Psoas muscle (tissue), 8 donors: ENCODE results near the gene RPL35A. TPM values are rescaled to one million over a fixed set of nuclear protein-coding genes. Genes with fewer than 3 reads are reported as not detected.

Source experiments
- ATAC-seq, 4 donors: fragments of 200-7000 bp; cut with Tn5 transposase; one replicate each; pipeline ENCODE4 v1.9.1; 2020; ENCODE audit warnings: moderate library complexity in 3 of 4, mild to moderate bottlenecking in 2 of 4
- DNase-seq, 2 donors: peaks; one replicate each; pipeline ENCODE4 v3.0.0-alpha.2; 2020
- H3K27ac ChIP-seq: fragments of 200-600 bp; one replicate; pipeline ENCODE4 v1.8.0; 2022
- H3K27me3 ChIP-seq, 3 donors: fragments of 200-600 bp in 1 of 3; one replicate each; pipeline versions ENCODE4 v1.6.1 to v1.8.0; 2013 to 2022; ENCODE audit warnings: low read length in 2 of 3, mild to moderate bottlenecking in 2 of 3, moderate library complexity in 1 of 3; ENCODE audit not compliant: insufficient read depth in 3 of 3
- H3K36me3 ChIP-seq, 2 donors: fragments of 200-600 bp in 1 of 2; one replicate each; pipeline versions ENCODE4 v1.6.1 to v1.8.0; 2013 to 2022; ENCODE audit warnings: low read depth in 1 of 2, mild to moderate bottlenecking in 1 of 2, moderate library complexity in 1 of 2; ENCODE audit not compliant: insufficient read depth in 1 of 2
- H3K4me1 ChIP-seq: fragments of 200-600 bp; one replicate; pipeline ENCODE4 v1.8.0; 2022
- H3K4me3 ChIP-seq: fragments of 200-600 bp; one replicate; pipeline ENCODE4 v1.8.0; 2022; ENCODE audit warnings: mild to moderate bottlenecking
- H3K9me3 ChIP-seq: fragments of 200-600 bp; one replicate; pipeline ENCODE4 v1.8.0; 2022
- WGBS, 3 donors: extraction: QIAGEN DNeasy Blood & Tissue Kit; methylation state at CpG; one replicate each; pipeline versions ENCODE4 v1.1.6 to v1.1.7; 2013; 5-methylcytosine and 5-hydroxymethylcytosine counted together
- intact Hi-C, 2 donors: fragments of 100-400 bp; cut with DNase I; formaldehyde crosslinking; loops; one replicate each; pipeline versions ENCODE4 v1.11.0 to v1.14.2; 2022
- long read RNA-seq, 2 donors: library from polyadenylated mRNA; unstranded; transcript quantifications; one replicate each; pipeline ENCODE4 v2.0.0, GENCODE V29; 2021
- polyA plus RNA-seq, 3 donors: library from polyadenylated mRNA; stranded (reverse); fragments of 200-250 nt; gene quantifications; one replicate each; pipeline ENCODE4 v1.2.3, GENCODE V29; 2013
- total RNA-seq, 4 donors: library from RNA; stranded (reverse); fragmentation: NEBNext Ultra II Directional in 2 of 4; extraction: Animal tissue kit (Norgen Biotek cat#: 25700) in 2 of 4; gene quantifications; one replicate each; pipeline versions ENCODE4 v1.2.1 to v1.2.4, GENCODE V29; 2021 to 2023
- TF ChIP-seq, protein P1 (sequence below): fragments of 200-600 bp; IDR thresholded peaks from one replicate; pipeline ENCODE4 v1.8.0; 2022; ENCODE audit warnings: antibody characterized with exemption
- donor health status: healthy with polysubstance abuse.
- donor health status: DM: no; HTN: no; CAD: no; lungs with moderate emphysema.
- donor health status: Bipolar disorder and iron deficiency.
- donor health status: healthy.
- donor health status: DM: yes; HTN: yes; CAD: no.
- donor health status: DM: no; HTN: no; CAD: no.
- donor health status: DM: no; HTN: no; CAD: no.
- donor health status: DM: yes; HTN: yes; CAD: no.

The RPL35A gene
- total RNA-seq (100 to 1,000 TPM; 467 to 703 (median 581) TPM), polyA plus RNA-seq (1,000 to 10,000 TPM in 1 of 3 donors, 100 to 1,000 TPM in 2; 935 to 1,294 (median 965) TPM)
- long read RNA-seq, donor 1, transcript RPL35A-207 (2 exons, 687 nt): minor isoform, 20 of 141 reads
- long read RNA-seq, donor 1, transcript RPL35A-206 (5 exons, 1,444 nt): major isoform, 110 of 141 reads
- long read RNA-seq, donor 1, partial matches to known transcripts: 7 of 141 reads
- long read RNA-seq, donor 1, other reads (novel, unspliced or antisense): 2 of 141 reads
- long read RNA-seq, donor 2, transcript RPL35A-206 (5 exons, 1,444 nt): major isoform, 156 of 161 reads
- long read RNA-seq, donor 2, partial matches to known transcripts: 1 of 161 reads
- long read RNA-seq, donor 2, other reads (novel, unspliced or antisense): 0 of 161 reads

- Histone ChIP-seq H3K4me3 (peak within 1 kb of the TSS; percentile 77), H3K27ac (peak within 1 kb of the TSS; percentile 93), H3K27me3 (no peaks in the 10 kb centered on the region), H3K9me3 (no peaks in the 10 kb centered on the region), H3K4me1 (peaks cover 33% of the 10 kb centered on the region), H3K36me3 (peaks cover 15 to 40% of the 10 kb centered on the region in 2 donors)
- ATAC-seq (peak; percentile 89 to 95 (median 92)), DNase-seq (peak; percentile 85 to 91)
- TF ChIP-seq, protein P1, sequence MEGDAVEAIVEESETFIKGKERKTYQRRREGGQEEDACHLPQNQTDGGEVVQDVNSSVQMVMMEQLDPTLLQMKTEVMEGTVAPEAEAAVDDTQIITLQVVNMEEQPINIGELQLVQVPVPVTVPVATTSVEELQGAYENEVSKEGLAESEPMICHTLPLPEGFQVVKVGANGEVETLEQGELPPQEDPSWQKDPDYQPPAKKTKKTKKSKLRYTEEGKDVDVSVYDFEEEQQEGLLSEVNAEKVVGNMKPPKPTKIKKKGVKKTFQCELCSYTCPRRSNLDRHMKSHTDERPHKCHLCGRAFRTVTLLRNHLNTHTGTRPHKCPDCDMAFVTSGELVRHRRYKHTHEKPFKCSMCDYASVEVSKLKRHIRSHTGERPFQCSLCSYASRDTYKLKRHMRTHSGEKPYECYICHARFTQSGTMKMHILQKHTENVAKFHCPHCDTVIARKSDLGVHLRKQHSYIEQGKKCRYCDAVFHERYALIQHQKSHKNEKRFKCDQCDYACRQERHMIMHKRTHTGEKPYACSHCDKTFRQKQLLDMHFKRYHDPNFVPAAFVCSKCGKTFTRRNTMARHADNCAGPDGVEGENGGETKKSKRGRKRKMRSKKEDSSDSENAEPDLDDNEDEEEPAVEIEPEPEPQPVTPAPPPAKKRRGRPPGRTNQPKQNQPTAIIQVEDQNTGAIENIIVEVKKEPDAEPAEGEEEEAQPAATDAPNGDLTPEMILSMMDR: no peak
- WGBS, 3 donors: 0 to 1% (median 0%) methylated on average over 36 of the region's 36 CpGs
- intact Hi-C loops: loop anchor here in 1 of 2 donors (2.0 kb wide), 1 partner anchor 43 kb away; no protein-coding TSS in a partner anchor
Observed at GRCh38 chr3:197949778-197950676, at the start of gene RPL35A. TSS of gene RPL35A (plus strand) at chr3:197950190. CDS start at chr3:197950968, 778 bp downstream.

DNA sequence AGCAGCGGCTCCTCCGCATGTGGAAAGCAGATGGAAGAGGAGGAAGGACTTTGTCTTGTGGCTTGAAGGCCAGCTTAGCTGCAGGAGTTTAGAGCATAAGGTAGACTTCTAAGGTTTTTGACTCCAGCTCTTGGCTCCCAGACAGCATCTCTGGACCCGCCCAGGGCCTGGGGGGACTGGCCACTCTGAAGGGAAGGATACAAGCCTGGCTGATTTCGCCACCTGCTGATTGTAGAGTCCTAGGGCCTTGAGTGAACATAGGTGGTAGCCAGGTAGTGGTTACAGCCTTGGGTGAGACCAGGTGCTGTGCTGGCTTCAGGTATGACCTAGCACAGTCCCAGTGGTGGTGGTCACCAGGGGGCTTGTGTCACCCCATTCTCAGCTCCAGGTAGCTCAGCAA, 48.4 kb upstream of the RPL35A start:
- Histone ChIP-seq H3K9me3 (peaks cover 4% of the 10 kb centered on the region), H3K36me3 (no peaks in the 10 kb centered on the region), H3K27me3 (no peaks in the 10 kb centered on the region), H3K4me3 (no peak overlapping the region), H3K4me1 (no peaks in the 10 kb centered on the region), H3K27ac (no peak overlapping the region)
- no peak for ATAC-seq
- 82 to 98% (median 97%) methylated on average over 4 of the region's 4 CpGs for WGBS, 3 donors
- intact Hi-C loops: no loop called here
- peak in 1 of 2 donors; percentile 15 for DNase-seq
- TF ChIP-seq, protein P1: no peak

DNA sequence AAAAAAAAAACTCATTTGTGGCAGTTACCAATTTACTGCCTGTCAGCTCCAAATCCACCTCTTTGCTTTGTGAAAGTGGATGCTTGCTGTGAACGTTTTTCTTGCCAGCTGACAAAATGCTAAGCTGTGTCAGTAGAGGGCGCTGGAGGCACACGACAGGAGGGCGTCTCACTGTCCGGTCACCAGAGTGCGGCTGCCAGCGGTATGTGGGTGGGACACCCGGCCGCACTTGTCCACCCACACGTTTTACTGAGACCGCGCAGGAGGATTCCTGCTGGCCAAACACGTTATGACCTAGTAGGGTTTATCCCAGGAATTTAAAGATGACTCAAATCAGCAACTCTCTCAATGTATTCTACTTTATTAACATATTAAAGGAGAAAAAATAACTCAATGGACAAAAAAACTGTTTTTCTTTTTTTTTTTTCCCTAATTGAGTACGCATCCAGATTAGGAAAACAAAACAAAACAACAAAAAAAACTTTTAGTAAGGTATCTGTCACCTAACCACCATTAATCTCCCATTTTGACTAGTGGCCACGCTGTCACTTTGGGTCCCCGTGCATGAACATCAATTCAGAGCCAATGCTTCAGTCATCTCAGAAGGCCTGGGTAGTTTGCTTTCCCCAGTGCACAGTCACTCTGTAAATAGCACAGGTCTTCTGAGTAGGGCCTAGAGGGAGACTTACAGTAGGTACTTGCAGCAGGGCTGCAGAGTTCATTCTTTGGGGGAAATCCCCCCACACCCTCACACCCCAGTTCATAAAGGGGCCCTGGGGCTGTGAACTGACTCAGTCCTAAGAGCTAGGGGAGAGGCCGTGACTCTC, 43.8 kb upstream of the RPL35A start:
- peak; percentile 94 to 99 (median 98) for ATAC-seq
- Histone ChIP-seq H3K36me3 (no peaks in the 10 kb centered on the region), H3K27me3 (no peaks in the 10 kb centered on the region), H3K4me3 (no peak overlapping the region), H3K9me3 (peaks cover 4% of the 10 kb centered on the region), H3K27ac (no peak overlapping the region), H3K4me1 (no peaks in the 10 kb centered on the region)
- intact Hi-C loops: loop anchor here (1.0 to 5.0 kb wide), 3 partner anchors 36 to 43 kb away; no protein-coding TSS in a partner anchor
- peak; percentile 90 to 92 for DNase-seq
- 11 to 18% (median 11%) methylated on average over 17 of the region's 17 CpGs for WGBS, 3 donors
- TF ChIP-seq, protein P1: peak; percentile 92

- no peak for ATAC-seq
- H3K36me3 ChIP-seq: no peaks in the 10 kb centered on the region
- H3K4me3 ChIP-seq: no peak overlapping the region
Observed at GRCh38 chr3:197906850-197907187, 43.2 kb upstream of the RPL35A start.

More at GRCh38 chr3:197906850-197907187, 43.2 kb upstream of the RPL35A start:
- TF ChIP-seq, protein P1: no peak
- no peaks in the 10 kb centered on the region for H3K4me1 ChIP-seq
- 70 to 80% (median 71%) methylated on average over 3 of the region's 3 CpGs for WGBS, 3 donors
- no peak for DNase-seq
- no peaks in the 10 kb centered on the region for H3K27me3 ChIP-seq
- intact Hi-C loops: loop anchor here (1.0 to 5.0 kb wide), 3 partner anchors 35 to 42 kb away; no protein-coding TSS in a partner anchor
- H3K27ac ChIP-seq: no peak overlapping the region
- peaks cover 4% of the 10 kb centered on the region for H3K9me3 ChIP-seq
